ENCODE results near the gene HELZ.

The HELZ gene

DNA sequence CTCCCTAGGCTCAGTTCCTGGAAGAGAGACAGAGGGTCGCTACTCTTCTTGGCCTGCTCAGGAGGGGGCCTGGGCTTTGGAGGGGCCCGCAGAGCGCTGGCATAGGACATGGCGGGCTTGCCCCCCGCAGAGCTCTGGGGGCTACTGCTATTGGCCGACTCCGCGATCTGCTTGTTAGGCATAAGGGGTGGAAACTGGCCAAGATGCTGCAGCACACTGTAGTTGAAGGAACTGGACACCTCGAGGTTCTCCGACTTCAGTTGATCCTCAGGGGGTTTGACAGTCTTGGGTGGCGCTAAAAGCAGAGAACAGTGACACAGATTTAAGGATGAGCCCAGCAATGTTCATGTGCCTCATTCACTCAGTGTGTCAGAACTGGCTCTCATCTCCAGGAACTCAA lies 166.7 kb downstream of the HELZ start:
- no peak for DNase-seq (ENCODE audit: low spot score)

DNA sequence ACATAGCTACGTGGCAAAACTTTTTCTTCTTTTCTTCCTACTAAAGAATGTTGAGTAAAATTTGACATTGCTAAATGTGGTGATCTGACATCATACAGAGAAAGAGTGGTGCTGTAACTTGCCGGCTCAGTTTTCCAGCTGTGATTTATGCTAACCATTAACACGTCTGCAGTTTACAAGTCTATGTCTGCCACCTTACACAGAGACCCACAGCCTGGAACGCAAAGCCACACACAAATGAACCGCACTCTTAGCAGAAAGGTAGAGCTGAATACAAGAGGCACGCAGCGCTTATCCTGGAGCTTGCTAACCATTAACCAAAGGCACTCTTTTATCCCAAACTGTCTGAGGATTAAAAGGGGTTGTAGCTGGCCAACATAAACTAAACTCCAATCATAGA lies 168.7 kb downstream of the HELZ start:
- DNase-seq (ENCODE audit: low spot score), result no peak

DNA sequence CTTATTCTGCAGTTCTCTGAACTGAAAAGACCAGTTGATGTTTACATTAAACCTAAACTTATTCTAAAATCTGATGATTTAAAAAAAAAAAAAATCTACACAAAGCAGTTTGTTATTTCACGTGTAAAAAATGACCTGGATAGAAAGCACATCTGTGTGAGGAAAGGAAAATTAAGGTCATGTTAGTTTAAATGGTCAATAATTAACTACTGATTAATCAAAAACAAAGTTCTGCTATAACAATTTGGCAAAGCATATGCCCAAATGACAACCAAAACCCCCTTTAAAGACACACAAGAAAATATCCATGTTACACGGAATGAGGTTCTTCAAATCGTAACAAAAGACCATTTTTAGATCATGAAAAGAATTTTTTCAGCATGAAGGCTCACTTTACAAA lies 170.2 kb downstream of the HELZ start:
- DNase-seq (ENCODE audit: low spot score), result no peak

DNA sequence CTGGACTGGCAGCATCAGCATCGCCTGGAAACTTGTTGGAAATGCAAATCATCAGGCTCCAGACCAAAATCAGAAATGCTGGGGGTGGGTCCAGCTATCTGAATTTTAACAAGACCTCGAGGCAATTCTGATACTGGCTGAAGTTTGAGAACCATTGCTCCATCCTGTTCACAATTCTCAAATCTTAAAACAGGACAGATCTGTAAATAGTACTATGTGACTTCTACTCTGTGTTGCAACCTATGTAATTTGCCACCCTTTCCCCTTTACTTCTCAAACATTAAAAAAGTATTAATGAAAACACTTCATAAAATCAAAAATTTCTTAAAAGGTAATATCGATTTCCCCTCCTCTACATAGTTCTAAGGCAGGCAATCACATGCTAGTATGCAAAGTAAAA lies 172.1 kb downstream of the HELZ start:
- DNase-seq (ENCODE audit: low spot score), result no peak

DNA sequence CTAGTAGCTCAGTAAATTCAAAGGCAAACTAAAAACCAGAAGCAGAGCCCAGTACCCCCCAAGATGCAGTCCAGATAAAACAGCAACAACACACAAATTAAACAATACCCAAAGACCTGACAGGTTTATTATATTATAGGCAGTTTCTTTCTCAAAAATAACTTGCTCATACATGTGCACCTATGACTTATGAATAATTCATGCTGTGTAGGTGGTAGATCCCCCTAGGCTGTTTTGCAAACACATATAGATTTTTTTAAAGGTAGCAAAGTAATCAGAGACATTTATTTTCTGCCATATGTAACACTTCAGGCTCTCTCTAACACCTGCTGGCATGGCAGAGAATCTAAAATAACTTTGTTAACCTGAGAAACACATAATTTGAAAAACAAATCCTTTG lies 173.4 kb downstream of the HELZ start:
- no peak for DNase-seq (ENCODE audit: low spot score)

DNA sequence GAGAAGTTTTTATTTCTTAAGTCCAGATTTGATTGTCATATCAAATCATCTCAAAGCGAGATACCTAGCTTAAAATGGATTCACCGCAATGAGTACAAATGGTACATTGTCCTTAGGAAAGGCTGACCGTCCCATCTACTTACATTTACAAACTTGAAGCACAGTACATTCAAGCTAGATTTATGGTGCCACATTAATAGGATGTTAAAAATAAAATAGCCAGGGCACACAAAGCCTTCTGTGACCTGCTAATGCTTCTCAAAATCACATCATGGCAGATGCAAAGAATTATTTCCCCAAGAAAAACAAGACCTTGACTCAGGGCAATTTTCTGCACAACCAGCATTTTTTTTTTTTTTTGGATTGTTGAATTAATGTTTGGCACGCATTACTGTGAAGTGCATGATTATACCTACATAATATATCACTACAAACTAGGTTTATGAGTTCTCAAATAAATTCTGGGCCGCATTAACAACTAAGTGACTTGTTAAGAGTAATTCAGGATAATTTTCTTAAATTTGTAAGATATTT lies 175.3 kb downstream of the HELZ start:
- DNase-seq (ENCODE audit: low spot score), result no peak

DNA sequence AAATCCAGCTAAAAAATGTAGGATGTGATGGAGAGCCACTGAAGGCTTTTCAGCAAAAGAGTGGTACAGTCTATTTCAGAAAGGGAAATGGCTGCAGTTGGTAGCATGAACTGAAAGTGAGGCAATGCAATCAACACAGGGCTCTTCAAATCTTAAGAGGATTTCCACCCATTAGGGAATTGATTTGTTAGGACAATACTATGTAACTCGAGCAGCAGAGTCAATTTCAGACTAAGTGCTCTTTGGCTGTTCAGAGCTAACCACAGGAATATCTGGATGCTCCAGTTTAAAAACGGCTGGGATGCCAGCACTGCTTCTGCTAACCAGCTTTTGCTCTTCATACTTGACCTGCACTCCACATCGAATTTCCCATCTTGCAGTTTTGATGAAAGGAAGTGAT lies 176.0 kb downstream of the HELZ start:
- DNase-seq (ENCODE audit: low spot score), result no peak

DNA sequence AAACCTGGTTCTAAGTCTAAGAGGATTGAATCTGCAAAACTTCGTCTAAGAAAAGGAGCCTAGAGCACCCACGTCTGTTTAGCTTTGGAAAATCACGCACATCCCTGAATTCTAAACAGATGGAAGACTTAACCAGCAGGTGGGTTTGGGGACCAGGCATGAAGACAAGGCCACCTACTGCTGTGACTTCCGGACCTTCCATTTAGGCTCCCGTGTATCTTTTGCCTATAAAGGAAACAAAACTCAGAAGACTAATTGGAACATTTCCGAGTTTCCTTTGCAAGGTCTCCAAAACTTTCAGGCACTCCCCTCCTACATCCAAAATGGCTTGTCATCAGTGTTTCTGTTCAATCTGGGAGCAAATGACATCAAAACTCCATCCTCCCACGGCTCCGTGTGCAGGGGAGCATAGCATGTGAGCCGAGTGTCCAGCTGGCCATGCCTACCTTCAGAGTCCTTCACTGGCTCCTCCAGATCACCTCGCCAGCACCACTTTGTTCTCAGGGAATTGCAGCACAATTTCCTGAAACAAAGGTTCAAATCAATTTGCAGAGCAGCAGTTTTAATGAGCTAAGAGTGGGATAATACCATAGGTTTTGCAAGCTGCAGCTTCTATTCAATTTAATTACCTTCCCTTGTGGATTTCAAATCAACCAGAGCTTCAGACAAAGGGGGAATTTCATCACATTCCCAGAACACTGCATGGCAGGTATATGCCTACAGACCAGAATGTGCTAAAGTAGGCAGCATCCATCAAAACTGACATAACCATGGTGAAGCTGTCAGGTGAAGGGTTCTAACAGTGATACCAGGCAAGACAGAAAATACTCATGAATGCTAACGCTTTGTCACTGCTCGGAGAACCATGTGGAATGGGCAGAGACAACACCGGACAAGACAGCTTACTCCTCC lies 177.2 kb downstream of the HELZ start:
- DNase-seq (ENCODE audit: low spot score), result no peak

DNA sequence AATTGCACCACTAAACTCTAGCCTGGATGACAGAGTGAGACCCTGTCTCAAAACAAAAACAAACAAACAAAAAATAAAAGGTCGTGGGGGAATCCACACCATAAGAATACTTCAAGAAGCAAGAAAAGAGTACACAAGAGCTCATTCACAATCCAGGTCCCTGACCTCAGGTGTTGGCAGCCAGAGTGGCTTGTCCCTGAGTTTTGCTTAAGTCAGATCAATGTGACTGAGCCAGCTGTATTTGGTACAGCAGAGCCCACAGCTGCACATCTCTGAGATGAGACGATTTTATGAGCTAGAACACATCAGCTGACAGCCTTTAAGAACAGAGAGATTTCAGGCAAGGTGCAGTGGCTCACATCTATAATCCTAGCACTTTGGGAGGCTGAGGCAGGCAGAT lies 178.3 kb downstream of the HELZ start:
- DNase-seq (ENCODE audit: low spot score), result no peak

DNA sequence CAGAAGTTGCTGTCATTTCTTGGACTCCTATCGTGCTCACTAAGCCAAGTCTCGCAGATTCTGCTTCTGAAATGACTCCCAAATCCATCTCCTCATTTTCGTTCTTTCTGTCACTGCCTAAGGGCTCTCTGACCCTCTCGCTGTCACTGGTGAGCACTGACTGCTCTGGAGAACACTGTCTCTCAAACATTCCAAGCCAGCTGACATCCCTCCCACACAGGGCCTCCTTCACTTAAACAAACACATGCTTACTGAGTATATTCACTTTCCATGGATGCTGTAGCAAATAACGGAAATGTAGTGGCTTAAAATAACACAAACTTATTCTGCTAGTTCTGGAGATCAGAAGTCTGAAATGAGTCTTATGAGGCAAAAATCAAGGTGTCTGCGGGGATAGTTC lies 181.9 kb downstream of the HELZ start:
- no peak for DNase-seq (ENCODE audit: low spot score)

DNA sequence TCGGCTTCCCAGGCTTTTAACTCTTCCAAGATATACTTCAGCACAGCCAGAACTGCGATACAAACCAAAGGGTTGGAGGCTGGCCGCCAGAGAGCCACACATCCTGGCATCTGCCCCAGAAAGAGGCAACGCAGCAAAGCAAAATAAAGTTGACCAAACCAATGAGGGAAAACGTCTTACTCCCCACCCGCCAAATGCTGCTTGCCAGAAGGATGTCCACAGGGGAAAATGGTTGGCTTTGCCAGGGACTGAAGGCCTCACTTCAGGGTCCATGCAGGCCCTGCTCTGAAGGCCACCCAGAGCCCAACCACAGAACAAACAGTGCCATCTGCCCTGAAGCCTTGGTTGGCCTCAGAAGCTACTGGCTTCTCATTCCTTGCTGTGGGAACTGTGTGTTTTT lies 185.6 kb downstream of the HELZ start:
- DNase-seq (ENCODE audit: low spot score), result peak; percentile 19

DNA sequence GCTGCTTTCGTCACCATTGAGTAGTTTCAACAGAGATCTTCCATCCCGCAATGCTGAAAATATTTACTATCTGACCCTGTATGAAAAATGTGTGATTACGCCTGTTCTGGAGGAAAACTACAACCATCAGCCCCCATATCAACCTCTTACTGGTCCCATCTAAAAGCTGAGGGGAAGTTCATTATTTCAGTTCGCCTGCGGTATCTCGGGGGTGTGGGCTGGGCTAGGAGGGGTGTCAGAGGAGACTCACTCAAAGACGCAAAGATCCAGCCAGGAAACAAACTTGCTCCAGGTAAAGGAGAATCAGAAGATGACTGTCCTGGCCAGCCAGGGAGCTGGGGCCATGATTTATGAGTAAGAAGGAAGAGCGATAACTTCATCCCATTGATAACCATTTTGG lies 187.0 kb downstream of the HELZ start:
- DNase-seq (ENCODE audit: low spot score), result no peak

DNA sequence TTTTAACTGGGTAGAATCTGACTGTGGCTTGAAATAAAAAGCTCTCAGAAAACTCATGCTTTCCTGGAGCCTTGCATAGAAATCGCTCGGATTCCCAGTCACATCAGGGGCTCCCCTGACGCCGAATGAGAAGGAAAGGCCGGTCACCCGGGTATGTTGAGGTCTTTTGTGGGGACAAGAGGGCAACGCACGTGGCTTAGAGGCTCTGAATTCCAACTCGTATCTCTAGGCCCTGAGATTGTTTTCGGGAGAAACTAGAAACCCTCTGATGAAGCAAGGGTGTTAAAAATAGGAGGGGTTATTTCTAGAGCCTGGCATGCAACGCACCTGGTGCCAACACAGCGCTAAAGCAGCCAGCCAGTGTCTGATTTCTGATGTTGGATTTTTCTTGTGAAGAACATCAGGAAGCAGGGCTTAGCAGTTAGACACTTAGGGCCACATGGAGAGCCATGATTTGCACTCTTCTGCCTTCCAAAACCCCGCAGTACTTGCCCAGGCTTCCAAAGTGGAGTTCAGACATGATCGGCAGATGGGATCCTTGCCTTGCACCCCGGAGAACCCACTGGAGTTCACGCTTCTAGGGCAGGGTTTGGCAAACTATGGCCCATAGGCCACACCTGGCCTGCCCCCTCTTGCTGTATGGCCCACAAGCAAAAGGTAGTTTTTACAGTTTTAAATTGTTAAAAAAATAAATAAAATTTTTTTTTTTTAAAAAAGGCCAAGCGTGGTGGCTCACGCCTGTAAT lies 188.1 kb downstream of the HELZ start:
- DNase-seq (ENCODE audit: low spot score), result no peak

DNA sequence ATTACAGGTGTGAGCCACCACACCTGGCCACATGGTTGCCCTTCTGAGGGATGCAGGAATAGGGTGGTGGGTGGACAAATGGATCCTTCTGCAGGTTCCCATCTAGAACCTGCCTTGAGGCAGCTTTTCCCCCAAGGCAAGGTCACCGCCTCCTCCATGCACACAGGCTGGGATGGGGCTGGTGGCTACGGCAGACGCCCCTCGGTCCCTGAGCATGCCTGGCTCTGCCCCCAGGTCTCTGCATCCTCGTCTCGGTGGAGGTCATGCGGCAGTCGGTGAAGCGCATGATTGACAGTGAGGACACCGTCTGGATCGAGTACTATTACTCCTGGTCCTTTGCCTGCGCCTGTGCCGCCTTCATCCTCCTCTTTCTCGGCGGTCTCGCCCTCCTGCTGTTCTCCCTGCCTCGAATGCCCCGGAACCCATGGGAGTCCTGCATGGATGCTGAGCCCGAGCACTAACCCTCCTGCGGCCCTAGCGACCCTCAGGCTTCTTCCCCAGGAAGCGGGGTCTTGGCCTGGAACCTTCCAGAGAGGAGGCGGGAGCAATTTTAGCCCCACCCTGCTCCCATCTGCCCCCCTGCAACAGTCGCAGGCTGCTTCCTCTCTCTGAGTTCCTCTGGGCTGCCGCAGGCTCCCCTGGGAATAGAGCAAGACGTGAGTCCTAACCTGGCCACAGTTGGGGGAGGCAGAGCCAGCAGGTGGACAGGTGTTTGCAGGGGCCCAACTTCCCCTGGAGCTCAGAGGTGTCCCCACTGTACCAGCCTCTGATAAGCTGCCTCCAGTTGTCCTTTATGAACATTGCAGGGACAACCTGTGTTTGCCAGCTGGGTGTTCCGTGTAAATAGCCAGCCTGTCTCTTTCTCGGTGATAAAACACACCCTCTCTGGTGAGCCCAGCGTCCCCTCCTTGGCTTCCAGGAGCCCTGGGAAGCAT lies 188.9 kb downstream of the HELZ start:
- no peak for DNase-seq (ENCODE audit: low spot score)

DNA sequence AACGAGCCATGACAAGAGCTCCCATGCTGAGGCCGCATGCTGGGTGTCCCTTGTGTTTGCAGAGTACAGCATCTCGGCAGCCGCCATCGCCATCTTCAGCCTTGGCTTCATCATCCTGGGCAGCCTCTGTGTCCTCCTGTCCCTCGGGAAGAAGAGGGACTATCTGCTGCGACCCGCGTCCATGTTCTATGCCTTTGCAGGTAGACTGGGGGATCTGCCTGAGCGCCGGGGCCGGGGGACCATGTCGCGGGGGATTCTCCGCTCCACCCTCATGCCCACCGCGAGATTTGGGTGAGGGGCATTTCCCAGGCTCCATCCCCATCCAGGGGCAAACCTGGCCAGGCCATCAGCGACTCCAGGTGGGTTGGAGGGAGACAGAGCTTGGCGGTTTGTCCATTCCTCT lies 190.0 kb downstream of the HELZ start:
- no peak for DNase-seq (ENCODE audit: low spot score)

DNA sequence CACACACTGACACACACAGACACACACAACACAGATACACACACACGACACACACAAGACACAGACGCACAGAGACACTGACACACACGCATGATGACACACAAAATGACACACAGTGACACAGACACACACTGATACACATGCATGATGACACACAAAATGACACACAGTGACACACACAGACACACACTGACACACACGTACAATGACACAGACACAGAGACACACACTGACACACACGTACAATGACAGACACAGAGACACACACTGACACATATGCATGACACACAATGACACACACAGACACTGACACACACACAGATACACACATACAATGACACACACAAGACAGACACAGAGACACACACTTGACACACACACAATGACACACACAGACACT lies 190.4 kb downstream of the HELZ start:
- no peak for DNase-seq (ENCODE audit: low spot score)

DNA sequence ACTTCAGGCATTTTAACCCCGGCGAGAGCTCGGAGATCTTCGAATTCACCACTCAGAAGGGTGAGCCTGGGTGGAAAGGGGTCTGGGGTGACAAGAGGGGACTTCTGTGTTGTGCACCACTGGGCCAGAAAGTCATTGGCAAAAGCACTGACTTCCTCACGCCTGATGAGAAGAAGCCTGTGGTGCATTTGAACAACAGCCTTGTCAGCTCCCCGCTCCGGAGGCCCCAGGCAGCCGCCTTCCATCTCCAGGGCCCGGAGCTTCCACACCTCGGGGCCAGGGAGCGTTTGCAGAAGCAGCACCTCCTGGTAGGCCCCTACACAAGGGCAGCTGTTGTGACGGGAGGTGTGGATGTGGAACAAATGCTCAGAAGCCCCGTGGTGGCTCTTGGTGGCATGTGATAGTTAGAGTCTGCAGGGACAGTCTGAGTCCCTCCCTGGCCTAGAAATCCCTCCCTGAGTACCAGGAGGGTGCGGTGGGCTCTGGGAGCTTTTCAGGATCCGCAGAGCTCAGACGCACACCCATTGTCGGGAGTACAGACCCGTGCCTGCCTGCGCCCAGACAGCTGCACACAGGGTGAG lies 190.9 kb downstream of the HELZ start:
- DNase-seq (ENCODE audit: low spot score), result no peak

DNA sequence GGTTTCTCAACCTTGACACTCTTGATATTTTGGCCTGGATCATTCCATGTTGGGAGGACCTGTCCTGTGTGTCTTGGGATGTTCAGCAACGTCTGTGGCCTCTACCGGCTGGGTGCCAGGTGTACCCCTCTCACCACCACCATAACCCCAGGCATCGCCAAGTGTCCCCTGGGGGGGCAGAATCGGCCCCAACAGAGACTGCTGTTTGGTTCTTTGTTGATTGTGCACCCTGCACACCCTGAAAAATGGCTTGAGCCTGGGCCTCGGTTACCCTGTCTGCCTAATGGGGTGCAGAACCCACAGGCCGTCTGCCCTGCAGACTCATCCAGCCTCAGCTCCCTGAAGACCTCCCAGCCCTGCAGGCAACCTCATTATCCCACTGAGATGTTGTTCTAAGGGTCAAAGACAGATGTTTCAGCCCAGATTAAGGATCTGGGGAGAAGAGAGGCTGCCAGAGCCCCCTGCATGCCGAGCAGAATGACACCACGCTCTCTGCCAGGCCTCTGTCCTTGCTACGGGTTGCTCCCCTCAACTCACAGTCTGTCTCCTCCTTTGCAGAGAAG lies 191.5 kb downstream of the HELZ start:
- DNase-seq (ENCODE audit: low spot score), result no peak

DNA sequence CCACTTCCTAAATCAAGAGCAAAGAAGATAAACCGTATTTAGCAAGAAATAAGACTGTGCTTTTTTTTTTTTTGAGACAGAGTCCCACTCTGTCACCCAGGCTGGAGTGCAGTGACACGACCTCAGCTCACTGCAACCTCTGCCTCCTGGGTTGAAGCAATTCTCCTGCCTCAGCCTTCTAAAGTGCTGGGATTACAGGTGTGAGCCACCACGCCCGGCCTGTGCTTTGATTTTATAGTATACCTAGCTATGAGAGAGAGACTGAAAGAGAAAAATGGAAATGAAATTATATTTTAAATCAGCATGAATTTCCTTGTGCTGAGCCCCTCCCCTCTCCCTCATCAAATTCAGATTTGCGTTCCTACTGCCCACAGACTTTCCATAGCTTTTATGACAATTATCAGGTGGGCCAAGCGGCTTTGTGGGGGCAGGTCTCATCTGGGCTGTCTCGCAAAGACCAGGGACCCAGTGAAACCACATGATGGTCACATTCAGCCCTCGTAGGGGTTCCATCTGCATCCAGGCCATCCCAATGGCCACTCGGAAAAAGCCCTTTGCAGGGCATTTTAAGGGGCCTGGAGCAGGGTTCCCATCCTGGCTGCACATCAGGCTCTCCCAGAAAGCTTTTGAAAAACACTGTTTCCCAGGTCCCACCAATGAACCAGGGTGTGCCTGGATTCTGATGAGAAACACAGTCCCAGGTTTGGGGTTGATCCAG lies 192.1 kb downstream of the HELZ start:
- DNase-seq (ENCODE audit: low spot score), result no peak

DNA sequence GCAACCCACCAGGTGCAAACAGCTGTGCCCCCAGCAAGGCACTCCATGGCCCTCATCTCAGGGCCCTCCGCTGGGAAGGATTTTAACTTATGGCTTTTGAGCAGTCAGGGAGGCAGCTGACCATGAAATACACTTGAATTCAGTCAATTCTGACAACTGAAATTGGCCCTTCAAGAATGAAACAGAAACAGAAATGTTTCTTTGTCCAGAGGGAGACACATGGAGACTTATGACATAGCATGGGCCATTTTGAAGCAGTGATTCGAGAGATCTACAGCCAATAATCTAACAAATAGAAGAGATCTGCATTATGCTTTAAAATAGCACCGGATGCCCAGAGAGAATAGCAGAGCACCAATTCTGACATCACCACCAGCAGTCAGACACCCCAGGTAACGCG lies 193.2 kb downstream of the HELZ start:
- no peak for DNase-seq (ENCODE audit: low spot score)

DNA sequence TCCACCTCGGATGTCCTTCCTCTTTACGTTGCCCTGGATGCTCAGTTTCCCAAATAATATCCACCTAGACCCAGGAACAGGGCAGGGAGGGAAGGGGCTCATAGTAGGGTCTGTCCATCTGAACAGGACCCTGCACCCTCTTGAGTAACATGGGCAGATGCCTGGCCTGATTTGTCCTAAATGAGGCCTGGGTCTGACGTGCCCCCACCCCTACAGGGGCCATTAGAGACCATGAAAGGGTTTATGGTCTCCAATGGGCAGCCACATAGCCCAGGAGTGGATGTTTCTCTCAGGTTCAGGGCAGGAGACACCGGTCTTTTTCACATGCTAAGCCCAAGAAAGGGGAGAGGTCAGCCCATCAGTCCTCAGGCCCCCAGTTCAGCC lies 193.8 kb downstream of the HELZ start:
- no peak for DNase-seq (ENCODE audit: low spot score)

All from globus pallidus (tissue), 1 donor.